Stimulated activated CD4-positive, alpha-beta T cell treated with anti-CD3 and anti-CD28 coated beads, Interleukin-2, amount 100 ng/mL, for 48 hours (primary cell): ENCODE results near the gene MYMK.

Experiments
- DNase-seq, 2 donors: peaks; one replicate each; pipeline ENCODE4 v3.0.0-alpha.2; 2020

Gene MYMK

GRCh38 chr9:133496861-133497842 is 27.6 kb downstream of the MYMK start:
- no peak for DNase-seq

- DNase-seq: no peak
Observed at GRCh38 chr9:133495327-133496293, 29.1 kb downstream of the MYMK start.

GRCh38 chr9:133494636-133495326 is 30.0 kb downstream of the MYMK start:
- no peak for DNase-seq

GRCh38 chr9:133493845-133494540 is 30.8 kb downstream of the MYMK start:
- no peak for DNase-seq

GRCh38 chr9:133493428-133493827 is 31.3 kb downstream of the MYMK start:
- no peak for DNase-seq

- DNase-seq: no peak
Observed at GRCh38 chr9:133492061-133493021, 32.4 kb downstream of the MYMK start.

- no peak for DNase-seq
Observed at GRCh38 chr9:133491656-133491925, 33.2 kb downstream of the MYMK start.

- DNase-seq: no peak
Observed at GRCh38 chr9:133490865-133491655, 33.7 kb downstream of the MYMK start.

GRCh38 chr9:133490201-133490681 is 34.5 kb downstream of the MYMK start:
- DNase-seq: no peak

- no peak for DNase-seq
Observed at GRCh38 chr9:133489253-133490190, 35.2 kb downstream of the MYMK start.

- DNase-seq: no peak
Observed at GRCh38 chr9:133488686-133489252, 36.0 kb downstream of the MYMK start.

- no peak for DNase-seq
Observed at GRCh38 chr9:133487331-133487725, 37.4 kb downstream of the MYMK start.

GRCh38 chr9:133485531-133486260 is 39.1 kb downstream of the MYMK start:
- DNase-seq: no peak

GRCh38 chr9:133484671-133485437 is 39.9 kb downstream of the MYMK start:
- no peak for DNase-seq

- no peak for DNase-seq
Observed at GRCh38 chr9:133483611-133484010, 41.1 kb downstream of the MYMK start.

GRCh38 chr9:133478851-133479711 is 45.7 kb downstream of the MYMK start, which contains the start of gene SLC2A6:
TSS of gene SLC2A6 (minus strand) at chr9:133479099. CDS start at chr9:133479059, 40 bp downstream.
- peak; percentile 71 to 74 for DNase-seq
